Globus pallidus (tissue), 1 donor: ENCODE results near the gene STXBP5.

ENCODE experiments used
- DNase-seq: peaks from one replicate; pipeline ENCODE4 v3.0.0-alpha.2; 2015; ENCODE audit warnings: low spot score

Gene STXBP5

GRCh38 chr6:147204060-147204785 is at the start of gene STXBP5:
STXBP5 (plus strand) TSS chr6:147204417; CDS start chr6:147204533, 116 bp downstream.
- DNase-seq, result peak; percentile 51

- DNase-seq, result no peak
Observed at GRCh38 chr6:147154454-147154853, 49.8 kb upstream of the STXBP5 start.

DNA sequence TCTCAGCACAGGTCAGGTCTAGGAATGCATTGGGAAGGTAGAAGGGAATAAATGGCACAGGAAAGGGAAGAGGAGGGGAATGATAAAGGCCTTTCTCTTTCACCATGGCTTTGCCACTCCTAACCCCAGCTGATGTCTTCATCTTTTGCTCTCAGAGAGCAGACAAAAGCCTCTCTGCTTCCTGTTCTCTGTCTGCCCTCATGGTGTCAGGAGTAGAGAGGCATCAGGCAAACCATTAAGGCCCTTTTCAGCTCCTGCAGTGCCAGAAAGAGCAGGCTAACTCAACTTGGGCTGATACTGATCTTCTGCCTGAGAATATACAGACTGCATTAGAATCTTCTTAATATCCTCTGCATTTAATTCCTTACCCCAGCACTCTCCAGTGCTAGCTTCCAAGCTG is 48.0 kb upstream of the STXBP5 start:
- no peak for DNase-seq

GRCh38 chr6:147156799-147157382 is 47.3 kb upstream of the STXBP5 start:
- DNase-seq, result no peak

GRCh38 chr6:147157930-147158329 is 46.3 kb upstream of the STXBP5 start:
- DNase-seq, result no peak

- no peak for DNase-seq
Observed at GRCh38 chr6:147158881-147159280, 45.3 kb upstream of the STXBP5 start.

DNA sequence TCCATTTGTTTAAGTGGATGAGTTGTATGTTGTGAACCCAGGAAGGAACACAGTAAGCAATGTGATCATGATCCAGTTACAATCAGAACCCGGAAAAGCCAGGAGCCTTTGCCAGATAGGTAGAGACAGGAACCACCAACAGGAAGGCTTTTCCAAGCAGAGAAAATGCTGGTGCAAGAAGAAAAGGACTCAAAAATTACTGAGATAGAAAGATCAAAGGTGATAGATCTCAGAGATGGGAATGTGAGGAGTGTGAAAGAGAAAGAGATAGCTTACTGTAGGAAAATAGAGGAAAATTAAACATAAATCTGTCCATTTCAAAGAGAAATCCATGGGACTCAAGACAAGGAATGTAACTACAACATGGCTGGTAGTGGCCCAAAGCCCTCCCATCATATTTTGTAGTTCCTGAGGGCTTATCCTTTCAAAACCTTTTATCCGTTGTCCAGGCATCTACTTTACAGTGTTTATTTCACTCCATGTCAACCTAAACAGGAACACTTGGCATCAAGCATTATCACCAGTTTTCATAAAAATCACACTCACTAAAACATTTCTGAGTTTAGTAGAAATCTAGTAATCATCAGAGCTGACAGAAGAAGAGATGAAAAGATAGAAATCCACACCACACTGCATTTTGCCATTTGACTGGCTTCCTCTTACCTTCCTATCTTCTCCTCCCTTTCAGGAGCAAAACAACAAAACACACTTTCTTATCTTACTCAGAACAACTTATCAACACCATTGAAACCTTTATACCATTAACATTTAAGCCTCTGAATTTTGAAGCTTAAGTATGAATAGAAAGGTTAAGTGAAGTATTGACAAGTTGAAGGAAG is 44.5 kb upstream of the STXBP5 start:
- no peak for DNase-seq

- no peak for DNase-seq
Observed at GRCh38 chr6:147160593-147160992, 43.6 kb upstream of the STXBP5 start.

DNA sequence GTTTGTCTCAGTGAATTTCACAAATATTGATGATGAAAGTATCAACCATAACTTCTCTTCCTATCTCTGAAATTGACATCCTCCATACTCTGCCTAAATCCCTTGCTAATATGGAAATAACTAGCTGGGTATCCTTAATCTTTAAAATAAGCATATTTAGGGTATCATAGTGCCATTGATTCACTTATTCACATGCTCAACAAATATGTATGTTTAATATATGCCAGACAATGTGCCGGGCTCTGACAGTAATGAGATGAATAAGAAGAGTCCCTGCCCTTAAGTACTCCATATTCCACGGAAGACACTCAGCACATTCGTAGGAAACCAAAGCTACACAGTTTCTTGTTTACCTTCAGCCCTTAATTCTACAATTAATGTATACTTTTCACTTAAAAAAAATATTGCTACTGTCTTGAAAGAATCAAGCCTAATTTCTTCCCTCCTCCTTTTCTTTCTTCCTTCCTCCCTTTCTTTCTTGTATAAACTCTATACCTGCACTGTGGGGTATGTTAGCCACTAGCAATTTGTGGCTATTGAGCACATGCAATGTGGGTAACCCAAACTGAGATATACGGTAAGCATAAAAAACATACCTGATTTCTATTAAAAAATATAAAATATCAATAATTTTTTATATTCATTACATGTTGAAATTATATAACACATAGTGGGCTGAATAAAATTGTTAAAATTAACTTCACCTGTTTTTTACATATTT is 42.8 kb upstream of the STXBP5 start:
- DNase-seq, result no peak

- DNase-seq, result no peak
Observed at GRCh38 chr6:147161974-147162495, 42.2 kb upstream of the STXBP5 start.

- DNase-seq, result no peak
Observed at GRCh38 chr6:147164761-147165160, 39.5 kb upstream of the STXBP5 start.

DNA sequence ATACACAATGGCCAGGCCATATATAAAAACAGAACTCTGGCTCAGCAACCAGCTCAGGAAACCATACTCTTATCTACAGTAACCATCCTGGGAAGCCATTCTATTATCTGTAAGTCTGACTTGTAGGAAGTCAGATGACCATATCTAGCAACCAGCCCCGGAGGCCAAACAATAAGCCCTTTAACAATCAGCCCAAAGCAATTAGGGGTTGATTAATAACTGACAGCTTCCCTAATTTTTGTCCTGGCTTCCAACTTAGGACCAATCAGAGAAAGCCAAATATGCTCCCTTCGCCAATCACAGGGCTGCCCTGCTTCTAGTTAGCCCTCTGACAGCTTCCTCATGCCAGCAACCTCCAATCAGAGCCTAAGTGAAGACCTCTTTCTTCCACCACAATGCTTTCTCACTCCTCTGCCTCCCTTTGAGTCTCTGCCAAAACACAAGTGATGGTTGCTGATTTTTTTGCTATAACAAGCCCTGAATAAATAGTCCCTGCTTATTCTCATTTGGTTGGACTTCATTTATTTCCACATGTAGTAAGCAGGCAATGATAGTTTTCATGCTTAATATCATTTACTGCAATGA is 37.8 kb upstream of the STXBP5 start:
- no peak for DNase-seq

DNA sequence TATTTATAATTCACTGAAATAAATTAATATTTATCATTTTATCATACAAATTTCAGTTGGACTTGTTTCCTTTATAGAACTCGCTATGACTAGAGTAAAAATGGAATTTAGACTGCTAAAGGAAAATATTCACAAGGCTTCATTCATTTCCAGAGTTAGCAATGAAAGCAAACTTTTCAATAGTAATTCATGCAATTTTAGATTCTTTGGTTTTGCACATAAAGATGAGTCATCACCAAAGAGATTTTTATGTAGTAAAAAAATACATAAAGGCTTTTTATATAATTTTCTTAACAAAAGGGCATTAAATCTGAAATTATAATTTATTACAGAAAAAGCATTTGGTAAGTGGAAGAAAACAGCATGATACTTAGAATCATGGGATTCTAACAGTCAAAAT is 37.2 kb upstream of the STXBP5 start:
- DNase-seq, result no peak

GRCh38 chr6:147167576-147168461 is 36.4 kb upstream of the STXBP5 start:
- DNase-seq, result no peak

DNA sequence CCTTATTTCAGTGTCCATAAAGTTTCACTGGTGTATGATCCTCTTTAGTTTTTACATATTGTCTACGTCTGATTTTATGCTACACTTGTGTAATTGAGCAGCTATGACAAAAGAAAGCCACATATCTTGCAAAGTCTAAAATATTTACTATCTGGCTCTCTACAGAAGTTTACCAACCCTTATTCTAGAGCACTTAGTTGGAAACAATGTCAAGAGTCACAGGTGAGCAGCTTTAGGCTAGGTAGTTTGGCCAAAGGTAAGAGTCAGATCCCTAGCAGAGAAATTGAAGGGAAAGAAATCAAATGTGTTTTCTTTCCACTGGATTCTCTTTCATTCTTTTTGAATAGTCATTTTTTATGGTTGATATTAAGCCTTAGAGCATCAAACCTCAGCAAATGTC is 34.7 kb upstream of the STXBP5 start:
- no peak for DNase-seq

DNA sequence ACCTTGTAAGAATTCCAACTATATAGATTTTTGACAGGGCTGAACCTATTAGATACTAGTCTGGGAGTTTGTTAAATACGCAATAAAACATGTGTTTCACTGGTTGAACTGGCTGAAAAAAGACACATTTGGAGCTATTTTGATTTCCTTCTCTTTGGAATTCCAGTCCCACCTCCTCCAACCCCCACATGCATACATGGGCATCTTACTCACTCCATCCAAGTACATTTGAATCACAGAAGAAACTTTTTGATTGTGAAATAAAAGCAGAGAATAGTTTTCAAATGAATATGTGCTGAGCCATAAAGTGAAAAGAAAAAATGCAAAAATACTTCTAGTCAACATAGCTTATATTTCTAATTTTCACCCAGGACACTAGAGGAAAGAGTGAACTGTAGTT is 33.9 kb upstream of the STXBP5 start:
- DNase-seq, result no peak

DNA sequence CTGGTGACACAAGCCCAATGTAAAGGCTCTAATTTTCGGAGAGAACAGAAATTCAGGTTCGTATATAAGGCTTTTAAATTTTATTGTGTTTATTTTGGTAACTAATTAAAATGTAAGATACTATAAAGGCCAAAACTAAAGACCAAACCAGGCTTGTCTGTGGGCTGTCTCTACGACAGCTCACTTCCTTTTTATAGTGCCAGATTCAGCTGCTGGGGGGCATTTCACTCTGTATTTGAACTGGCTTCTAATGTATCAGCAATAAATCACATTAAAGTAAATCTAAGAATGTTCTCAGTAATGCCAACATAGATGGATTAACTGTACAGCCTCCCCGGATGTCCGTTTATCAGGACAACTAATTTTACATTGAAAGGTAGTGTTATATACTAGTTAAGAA is 31.1 kb upstream of the STXBP5 start:
- no peak for DNase-seq

GRCh38 chr6:147173675-147174308 is 30.4 kb upstream of the STXBP5 start:
- no peak for DNase-seq

- no peak for DNase-seq
Observed at GRCh38 chr6:147176795-147177194, 27.4 kb upstream of the STXBP5 start.

GRCh38 chr6:147177286-147177685 is 26.9 kb upstream of the STXBP5 start:
- DNase-seq, result no peak
